GM21825 (cell line): Measurements from ENCODE around the gene XPR1.
"Not testable (repeated sequence)": the region's sequence is repeated elsewhere in the genome, so short reads cannot be mapped to it uniquely, and the experiment has no call there.

Experiments used
- ATAC-seq: cut with Tn5 transposase; IDR thresholded peaks from one replicate; pipeline ENCODE4 v1.9.1; 2021; ENCODE audit warnings: mild to moderate bottlenecking, moderate library complexity; ENCODE audit not compliant: unreplicated experiment

Gene XPR1

GRCh38 chr1:180643693-180644092 is 11.9 kb downstream of the XPR1 start:
- ATAC-seq: no peak

- no peak for ATAC-seq
Observed at GRCh38 chr1:180644526-180645192, 12.8 kb downstream of the XPR1 start.

- ATAC-seq: not testable (repeated sequence)
Observed at GRCh38 chr1:180645261-180645660, 13.4 kb downstream of the XPR1 start.

GRCh38 chr1:180646093-180646492 is 14.3 kb downstream of the XPR1 start:
- no peak for ATAC-seq

- ATAC-seq: no peak
Observed at GRCh38 chr1:180646547-180646946, 14.7 kb downstream of the XPR1 start.

- no peak for ATAC-seq
Observed at GRCh38 chr1:180652792-180653191, 21.0 kb downstream of the XPR1 start.

- no peak for ATAC-seq
Observed at GRCh38 chr1:180662709-180663108, 30.9 kb downstream of the XPR1 start.

- ATAC-seq: no peak
Observed at GRCh38 chr1:180670681-180671080, 38.9 kb downstream of the XPR1 start.

- ATAC-seq: no peak
Observed at GRCh38 chr1:180672105-180672504, 40.3 kb downstream of the XPR1 start.

- ATAC-seq: no peak
Observed at GRCh38 chr1:180672505-180672904, 40.7 kb downstream of the XPR1 start.

GRCh38 chr1:180674603-180675530 is 43.0 kb downstream of the XPR1 start:
- no peak for ATAC-seq

GRCh38 chr1:180675586-180675985 is 43.8 kb downstream of the XPR1 start:
- no peak for ATAC-seq

GRCh38 chr1:180680558-180681144 is 48.8 kb downstream of the XPR1 start:
- ATAC-seq: no peak

GRCh38 chr1:180683117-180683516 is 51.3 kb downstream of the XPR1 start:
- ATAC-seq: not testable (repeated sequence)

GRCh38 chr1:180691322-180691913 is 59.6 kb downstream of the XPR1 start:
- no peak for ATAC-seq

- no peak for ATAC-seq
Observed at GRCh38 chr1:180693564-180694244, 61.9 kb downstream of the XPR1 start.

GRCh38 chr1:180695282-180695681 is 63.5 kb downstream of the XPR1 start:
- no peak for ATAC-seq

- no peak for ATAC-seq
Observed at GRCh38 chr1:180696361-180696760, 64.5 kb downstream of the XPR1 start.

GRCh38 chr1:180698580-180698979 is 66.8 kb downstream of the XPR1 start:
- no peak for ATAC-seq

GRCh38 chr1:180702376-180702775 is 70.6 kb downstream of the XPR1 start:
- ATAC-seq: not testable (repeated sequence)

GRCh38 chr1:180710746-180711145 is 78.9 kb downstream of the XPR1 start:
- not testable (repeated sequence) for ATAC-seq
